ENCODE data around the gene COX7B2.

GRCh38 chr4:46804781-46805413 is 104.1 kb downstream of the COX7B2 start:
- no peak for TF ChIP-seq CTCF (conservative IDR thresholded peaks at IDR 0.05; ENCODE audit: low read depth, low read length)
- no peak for TF ChIP-seq EZH2 (IDR thresholded peaks at IDR 0.05; ENCODE audit: low read length, unreplicated experiment)
